ENCODE measurements around the gene SLC9A7.
A peak's percentile ranks its signal among the peaks of the same experiment; 100 is the strongest.

SLC9A7 gene

GRCh38 chrX:46703980-46704379 is 54.9 kb downstream of the SLC9A7 start:
- Histone ChIP-seq H3K27me3 (ENCODE audit: control insufficient read depth, insufficient read depth, low read length) (no peaks in the 10 kb centered on the region), H3K27ac (ENCODE audit: low read depth, low read length) (no peak overlapping the region), H3K4me1 (ENCODE audit: control insufficient read depth, insufficient read depth, low read length) (peaks cover 7% of the 10 kb centered on the region), H3K36me3 (ENCODE audit: control insufficient read depth, insufficient read depth, low read length) (no peaks in the 10 kb centered on the region), H3K4me3 (ENCODE audit: low read depth, low read length) (no peak overlapping the region), H3K9ac (ENCODE audit: low read length) (no peak overlapping the region), H3K9me3 (ENCODE audit: control insufficient read depth, insufficient read depth, low read depth, low read length) (0 out of 2 replicates have a peak, but pooled peaks cover 2% of the 10 kb centered on the region)

GRCh38 chrX:46698691-46699090 is 60.2 kb downstream of the SLC9A7 start:
- peak overlapping the region; percentile 29; the same call in 1 of the 2 replicates for H3K27ac ChIP-seq (ENCODE audit: low read depth, low read length)

GRCh38 chrX:46695491-46695890 is 63.4 kb downstream of the SLC9A7 start:
- no peaks in the 10 kb centered on the region for H3K36me3 ChIP-seq (ENCODE audit: control insufficient read depth, insufficient read depth, low read length)
- H3K9ac ChIP-seq (ENCODE audit: low read length), result no peak overlapping the region
- no peaks in the 10 kb centered on the region for H3K27me3 ChIP-seq (ENCODE audit: control insufficient read depth, insufficient read depth, low read length)
- H3K9me3 ChIP-seq (ENCODE audit: control insufficient read depth, insufficient read depth, low read depth, low read length), result no peaks in the 10 kb centered on the region
- peaks cover 19% of the 10 kb centered on the region for H3K4me1 ChIP-seq (ENCODE audit: control insufficient read depth, insufficient read depth, low read length)
- no peak overlapping the region for H3K27ac ChIP-seq (ENCODE audit: low read depth, low read length)
- no peak overlapping the region for H3K4me3 ChIP-seq (ENCODE audit: low read depth, low read length)

More at GRCh38 chrX:46698691-46699090, 60.2 kb downstream of the SLC9A7 start:
- Histone ChIP-seq H3K4me1 (ENCODE audit: control insufficient read depth, insufficient read depth, low read length) (peaks cover 19% of the 10 kb centered on the region), H3K36me3 (ENCODE audit: control insufficient read depth, insufficient read depth, low read length) (no peaks in the 10 kb centered on the region), H3K4me3 (ENCODE audit: low read depth, low read length) (peak overlapping the region; percentile 41), H3K9ac (ENCODE audit: low read length) (no peak overlapping the region), H3K9me3 (ENCODE audit: control insufficient read depth, insufficient read depth, low read depth, low read length) (no peaks in the 10 kb centered on the region), H3K27me3 (ENCODE audit: control insufficient read depth, insufficient read depth, low read length) (no peaks in the 10 kb centered on the region)

- no peak overlapping the region for H3K4me3 ChIP-seq (ENCODE audit: low read depth, low read length)
- H3K9ac ChIP-seq (ENCODE audit: low read length), result no peak overlapping the region
- H3K27me3 ChIP-seq (ENCODE audit: control insufficient read depth, insufficient read depth, low read length), result no peaks in the 10 kb centered on the region
- no peak overlapping the region for H3K27ac ChIP-seq (ENCODE audit: low read depth, low read length)
- peaks cover 19% of the 10 kb centered on the region for H3K4me1 ChIP-seq (ENCODE audit: control insufficient read depth, insufficient read depth, low read length)
- H3K9me3 ChIP-seq (ENCODE audit: control insufficient read depth, insufficient read depth, low read depth, low read length), result no peaks in the 10 kb centered on the region
- H3K36me3 ChIP-seq (ENCODE audit: control insufficient read depth, insufficient read depth, low read length), result no peaks in the 10 kb centered on the region
Measured at GRCh38 chrX:46694549-46694948, 64.4 kb downstream of the SLC9A7 start.

- Histone ChIP-seq H3K4me1 (ENCODE audit: control insufficient read depth, insufficient read depth, low read length) (peaks cover 11% of the 10 kb centered on the region), H3K9ac (ENCODE audit: low read length) (no peak overlapping the region), H3K27ac (ENCODE audit: low read depth, low read length) (no peak overlapping the region), H3K27me3 (ENCODE audit: control insufficient read depth, insufficient read depth, low read length) (no peaks in the 10 kb centered on the region), H3K36me3 (ENCODE audit: control insufficient read depth, insufficient read depth, low read length) (no peaks in the 10 kb centered on the region), H3K4me3 (ENCODE audit: low read depth, low read length) (no peak overlapping the region), H3K9me3 (ENCODE audit: control insufficient read depth, insufficient read depth, low read depth, low read length) (no peaks in the 10 kb centered on the region)
Measured at GRCh38 chrX:46693149-46693548, 65.8 kb downstream of the SLC9A7 start.

GRCh38 chrX:46690818-46691217 is 68.1 kb downstream of the SLC9A7 start:
- no peaks in the 10 kb centered on the region for H3K9me3 ChIP-seq (ENCODE audit: control insufficient read depth, insufficient read depth, low read depth, low read length)
- H3K4me3 ChIP-seq (ENCODE audit: low read depth, low read length), result no peak overlapping the region

GRCh38 chrX:46687619-46688018 is 71.3 kb downstream of the SLC9A7 start:
- Histone ChIP-seq H3K27me3 (ENCODE audit: control insufficient read depth, insufficient read depth, low read length) (no peaks in the 10 kb centered on the region), H3K4me3 (ENCODE audit: low read depth, low read length) (no peak overlapping the region), H3K9ac (ENCODE audit: low read length) (no peak overlapping the region), H3K4me1 (ENCODE audit: control insufficient read depth, insufficient read depth, low read length) (no peaks in the 10 kb centered on the region), H3K9me3 (ENCODE audit: control insufficient read depth, insufficient read depth, low read depth, low read length) (no peaks in the 10 kb centered on the region), H3K36me3 (ENCODE audit: control insufficient read depth, insufficient read depth, low read length) (no peaks in the 10 kb centered on the region), H3K27ac (ENCODE audit: low read depth, low read length) (no peak overlapping the region)

More at GRCh38 chrX:46690818-46691217, 68.1 kb downstream of the SLC9A7 start:
- Histone ChIP-seq H3K27ac (ENCODE audit: low read depth, low read length) (no peak overlapping the region), H3K27me3 (ENCODE audit: control insufficient read depth, insufficient read depth, low read length) (no peaks in the 10 kb centered on the region), H3K9ac (ENCODE audit: low read length) (no peak overlapping the region), H3K4me1 (ENCODE audit: control insufficient read depth, insufficient read depth, low read length) (0 out of 2 replicates have a peak, but pooled peaks cover 3% of the 10 kb centered on the region), H3K36me3 (ENCODE audit: control insufficient read depth, insufficient read depth, low read length) (no peaks in the 10 kb centered on the region)

GRCh38 chrX:46686003-46686645 is 72.8 kb downstream of the SLC9A7 start:
- no peak overlapping the region for H3K9ac ChIP-seq (ENCODE audit: low read length)
- no peak overlapping the region for H3K4me3 ChIP-seq (ENCODE audit: low read depth, low read length)
- no peaks in the 10 kb centered on the region for H3K27me3 ChIP-seq (ENCODE audit: control insufficient read depth, insufficient read depth, low read length)
- no peaks in the 10 kb centered on the region for H3K4me1 ChIP-seq (ENCODE audit: control insufficient read depth, insufficient read depth, low read length)
- peaks cover 4% of the 10 kb centered on the region; the same call in 1 of the 2 replicates for H3K36me3 ChIP-seq (ENCODE audit: control insufficient read depth, insufficient read depth, low read length)
- no peak overlapping the region for H3K27ac ChIP-seq (ENCODE audit: low read depth, low read length)
- H3K9me3 ChIP-seq (ENCODE audit: control insufficient read depth, insufficient read depth, low read depth, low read length), result no peaks in the 10 kb centered on the region

GRCh38 chrX:46683048-46683447 is 75.9 kb downstream of the SLC9A7 start:
- Histone ChIP-seq H3K9me3 (ENCODE audit: control insufficient read depth, insufficient read depth, low read depth, low read length) (no peaks in the 10 kb centered on the region), H3K9ac (ENCODE audit: low read length) (no peak overlapping the region), H3K27me3 (ENCODE audit: control insufficient read depth, insufficient read depth, low read length) (no peaks in the 10 kb centered on the region), H3K4me3 (ENCODE audit: low read depth, low read length) (no peak overlapping the region), H3K27ac (ENCODE audit: low read depth, low read length) (no peak overlapping the region), H3K4me1 (ENCODE audit: control insufficient read depth, insufficient read depth, low read length) (no peaks in the 10 kb centered on the region), H3K36me3 (ENCODE audit: control insufficient read depth, insufficient read depth, low read length) (peaks cover 8% of the 10 kb centered on the region)

GRCh38 chrX:46681849-46682248 is 77.1 kb downstream of the SLC9A7 start:
- no peaks in the 10 kb centered on the region for H3K27me3 ChIP-seq (ENCODE audit: control insufficient read depth, insufficient read depth, low read length)
- H3K9ac ChIP-seq (ENCODE audit: low read length), result no peak overlapping the region
- peaks cover 8% of the 10 kb centered on the region for H3K36me3 ChIP-seq (ENCODE audit: control insufficient read depth, insufficient read depth, low read length)
- no peak overlapping the region for H3K27ac ChIP-seq (ENCODE audit: low read depth, low read length)
- no peaks in the 10 kb centered on the region for H3K4me1 ChIP-seq (ENCODE audit: control insufficient read depth, insufficient read depth, low read length)
- no peaks in the 10 kb centered on the region for H3K9me3 ChIP-seq (ENCODE audit: control insufficient read depth, insufficient read depth, low read depth, low read length)
- no peak overlapping the region for H3K4me3 ChIP-seq (ENCODE audit: low read depth, low read length)

GRCh38 chrX:46678232-46678631 is 80.7 kb downstream of the SLC9A7 start:
- Histone ChIP-seq H3K9ac (ENCODE audit: low read length) (no peak overlapping the region), H3K9me3 (ENCODE audit: control insufficient read depth, insufficient read depth, low read depth, low read length) (no peaks in the 10 kb centered on the region), H3K27me3 (ENCODE audit: control insufficient read depth, insufficient read depth, low read length) (no peaks in the 10 kb centered on the region), H3K36me3 (ENCODE audit: control insufficient read depth, insufficient read depth, low read length) (peaks cover 8% of the 10 kb centered on the region), H3K27ac (ENCODE audit: low read depth, low read length) (no peak overlapping the region), H3K4me1 (ENCODE audit: control insufficient read depth, insufficient read depth, low read length) (no peaks in the 10 kb centered on the region), H3K4me3 (ENCODE audit: low read depth, low read length) (no peak overlapping the region)
